H1 (cell line): ENCODE measurements around the gene TANC1. TPM values are rescaled to one million over a fixed set of nuclear protein-coding genes. Genes with fewer than 3 reads are reported as not detected.

Source experiments
- CTCF ChIA-PET: fragments of 300-600 bp; sonication (Branson Sonifier 250); formaldehyde crosslinking; loops from one replicate; lab custom pipeline; 2021; ENCODE audit not compliant: partially characterized antibody; lab: Charles Lee
- POLR2A ChIA-PET: fragments of 300-600 bp; sonication (Branson Sonifier 250); formaldehyde crosslinking; loops from one replicate; lab custom pipeline; 2021; ENCODE audit warnings: inconsistent platforms; ENCODE audit not compliant: partially characterized antibody; lab: Charles Lee
- DNase-seq, 2 experiments: peaks; one replicate each; pipeline versions ENCODE4 v3.0.0 to v3.0.0-alpha.2; 2010 to 2022; ENCODE audit warnings: low spot score in 2 of 2, low read depth in 1 of 2, mixed read lengths in 1 of 2
- FAIRE-seq: peaks from 2 replicates; lab custom pipeline; 2011; peaks lifted over from hg19 to GRCh38; lab: Jason Lieb, UNC
- H2AFZ ChIP-seq: 2 replicates; pipeline ENCODE4 v1.8.1; 2012; ENCODE audit warnings: low read length, inconsistent platforms
- H2AK5ac ChIP-seq: 2 replicates; pipeline ENCODE4 v1.6.1; 2013; ENCODE audit warnings: low read depth, low read length
- H2BK120ac ChIP-seq: replicated peaks from 2 replicates; pipeline ENCODE3; 2013; ENCODE audit warnings: low read depth, low read length, inconsistent platforms
- H2BK12ac ChIP-seq: 2 replicates; pipeline ENCODE4 v1.6.1; 2013; ENCODE audit warnings: low read depth, low read length
- H2BK15ac ChIP-seq: 2 replicates; pipeline ENCODE4 v1.6.1; 2013; ENCODE audit warnings: low read length
- H2BK20ac ChIP-seq: 2 replicates; pipeline ENCODE4 v1.6.1; 2013; ENCODE audit warnings: low read length
- H2BK5ac ChIP-seq: 2 replicates; pipeline ENCODE4 v1.6.1; 2013; ENCODE audit warnings: low read depth, low read length
- H3K14ac ChIP-seq: 2 replicates; pipeline ENCODE4 v1.6.1; 2013; ENCODE audit warnings: inconsistent platforms; ENCODE audit not compliant: insufficient read length
- H3K18ac ChIP-seq: 2 replicates; pipeline ENCODE4 v1.6.1; 2013; ENCODE audit warnings: low read length; ENCODE audit errors: extremely low read depth
- H3K23ac ChIP-seq: 2 replicates; pipeline ENCODE4 v1.6.1; 2013; ENCODE audit warnings: inconsistent platforms; ENCODE audit not compliant: insufficient read length
- H3K23me2 ChIP-seq: 2 replicates; pipeline ENCODE4 v1.6.1; 2013; ENCODE audit warnings: low read depth, low read length
- H3K27ac ChIP-seq: 2 replicates; pipeline ENCODE4 v1.6.1; 2011; ENCODE audit warnings: low read depth, low read length, inconsistent platforms
- H3K27me3 ChIP-seq, 4 experiments: replicated peaks in 1 of 4; 1 replicate in 1 of 4; 2 replicates in 3 of 4; pipeline versions ENCODE4 v1.6.1 to v1.8.1; 2011 to 2013; ENCODE audit warnings: low read length in 3 of 4, mild to moderate bottlenecking in 3 of 4, inconsistent platforms in 2 of 4, mixed read lengths in 2 of 4, moderate library complexity in 1 of 4; ENCODE audit not compliant: control insufficient read depth in 3 of 4, insufficient read depth in 3 of 4; ENCODE audit errors: extremely low read depth in 1 of 4
- H3K36me3 ChIP-seq, 4 experiments: 2 replicates each; pipeline versions ENCODE4 v1.6.1 to v1.8.1; 2011 to 2013; ENCODE audit warnings: mild to moderate bottlenecking in 4 of 4, low read length in 3 of 4, moderate library complexity in 2 of 4, control low read depth in 1 of 4, inconsistent platforms in 1 of 4; ENCODE audit not compliant: insufficient read depth in 4 of 4, control insufficient read depth in 2 of 4
- H3K4ac ChIP-seq: replicated peaks from 2 replicates; pipeline ENCODE3; 2013; ENCODE audit warnings: low read length, low read depth, mixed read lengths, inconsistent platforms; ENCODE audit not compliant: insufficient read length
- H3K4me1 ChIP-seq, 4 experiments: replicated peaks in 1 of 4; 1 replicate in 1 of 4; 2 replicates in 3 of 4; pipeline versions ENCODE4 v1.6.1 to v1.8.1; 2011 to 2013; ENCODE audit warnings: low read length in 3 of 4, inconsistent platforms in 2 of 4, mixed read lengths in 1 of 4; ENCODE audit not compliant: insufficient read depth in 4 of 4, control insufficient read depth in 3 of 4
- H3K4me2 ChIP-seq, 2 experiments: 2 replicates each; pipeline versions ENCODE4 v1.6.1 to v1.8.1; 2011 to 2013; ENCODE audit warnings: low read depth in 2 of 2, low read length in 2 of 2, control low read depth in 1 of 2, inconsistent platforms in 1 of 2, mild to moderate bottlenecking in 1 of 2; ENCODE audit not compliant: insufficient read depth in 1 of 2
- H3K4me3 ChIP-seq, 4 experiments: fragments of 200-600, 300-600 bp in 1 of 4; sonication (generic), shearing (Covaris generic), sonication (Bioruptor Twin) in 1 of 4; 2 replicates each; pipeline versions ENCODE4 v1.5.1 to v1.8.1; 2011 to 2016; ENCODE audit warnings: low read length in 4 of 4, low read depth in 3 of 4, control low read depth in 2 of 4, inconsistent platforms in 2 of 4, mild to moderate bottlenecking in 2 of 4, mixed read lengths in 1 of 4, moderate library complexity in 1 of 4; ENCODE audit not compliant: insufficient read depth in 2 of 4; ENCODE audit errors: extremely low read depth in 1 of 4
- H3K56ac ChIP-seq: replicated peaks from 2 replicates; pipeline ENCODE3; 2013; ENCODE audit warnings: low read depth, mild to moderate bottlenecking, mixed read lengths, low read length, inconsistent platforms; ENCODE audit not compliant: insufficient read length
- H3K79me1 ChIP-seq: 2 replicates; pipeline ENCODE4 v1.6.1; 2013; ENCODE audit warnings: low read depth, low read length, control low read depth
- H3K79me2 ChIP-seq, 2 experiments: 2 replicates each; pipeline versions ENCODE4 v1.6.1 to v1.8.1; 2012 to 2013; ENCODE audit warnings: low read length in 2 of 2, mild to moderate bottlenecking in 2 of 2, inconsistent platforms in 1 of 2; ENCODE audit not compliant: insufficient read depth in 2 of 2, control insufficient read depth in 1 of 2
- H3K9ac ChIP-seq, 4 experiments: replicated peaks in 1 of 4; 1 replicate in 1 of 4; 2 replicates in 3 of 4; pipeline versions ENCODE4 v1.6.1 to v1.8.1; 2011 to 2013; ENCODE audit warnings: low read depth in 3 of 4, low read length in 3 of 4, control low read depth in 2 of 4, mild to moderate bottlenecking in 2 of 4, moderate library complexity in 2 of 4, inconsistent platforms in 1 of 4; ENCODE audit errors: extremely low read depth in 1 of 4
- H3K9me3 ChIP-seq, 2 experiments: 2 replicates each; pipeline versions ENCODE4 v1.6.1 to v1.8.1; 2012 to 2013; ENCODE audit warnings: mild to moderate bottlenecking in 2 of 2, moderate library complexity in 2 of 2, control low read depth in 1 of 2, inconsistent platforms in 1 of 2, low read depth in 1 of 2, low read length in 1 of 2, mixed read lengths in 1 of 2; ENCODE audit not compliant: insufficient read depth in 2 of 2
- H4K20me1 ChIP-seq, 2 experiments: replicated peaks in 1 of 2; 2 replicates each; pipeline versions ENCODE3 to v1.8.1; 2011 to 2013; ENCODE audit warnings: inconsistent platforms in 2 of 2, low read length in 2 of 2, mild to moderate bottlenecking in 1 of 2; ENCODE audit not compliant: insufficient read depth in 2 of 2, control insufficient read depth in 1 of 2
- H4K5ac ChIP-seq: 2 replicates; pipeline ENCODE4 v1.6.1; 2013; ENCODE audit warnings: low read length, low read depth, mixed read lengths, inconsistent platforms; ENCODE audit not compliant: insufficient read length
- H4K8ac ChIP-seq: 2 replicates; pipeline ENCODE4 v1.8.0; 2013; ENCODE audit warnings: mild to moderate bottlenecking, moderate library complexity, low read length, inconsistent platforms; ENCODE audit not compliant: insufficient read depth; ENCODE audit errors: extremely low read depth
- H4K91ac ChIP-seq: replicated peaks from 2 replicates; pipeline ENCODE3; 2013; ENCODE audit warnings: low read length, mixed read lengths, inconsistent platforms; ENCODE audit not compliant: insufficient read length
- ASH2L ChIP-seq: fragments of 200-600, 300-600 bp; sonication (generic); IDR thresholded peaks from one replicate; pipeline ENCODE4 v1.7.1; 2017; ENCODE audit warnings: low read length
- BCL11A ChIP-seq, 2 experiments: IDR thresholded peaks; one replicate each; pipeline ENCODE4 v1.6.1; 2011; ENCODE audit warnings: low read depth in 2 of 2, low read length in 2 of 2, mild to moderate bottlenecking in 2 of 2
- CEBPB ChIP-seq: IDR thresholded peaks from 2 replicates; pipeline ENCODE4 v1.6.1; 2012; ENCODE audit warnings: low read depth, low read length
- CREB1 ChIP-seq: IDR thresholded peaks from 2 replicates; pipeline ENCODE4 v1.6.1; 2012; ENCODE audit warnings: inconsistent platforms
- EGR1 ChIP-seq: IDR thresholded peaks from 2 replicates; pipeline ENCODE4 v1.6.1; 2011; ENCODE audit warnings: low read depth, low read length, borderline replicate concordance
- HDAC6 ChIP-seq: IDR thresholded peaks from one replicate; pipeline ENCODE4 v1.7.1; 2012; ENCODE audit warnings: low read depth, mild to moderate bottlenecking, inconsistent platforms, low read length, moderate library complexity
- JUND ChIP-seq: IDR thresholded peaks from 2 replicates; pipeline ENCODE4 v1.6.1; 2011; ENCODE audit warnings: mild to moderate bottlenecking, improper control_type of control experiment, low read length
- NRF1 ChIP-seq: IDR thresholded peaks from 2 replicates; pipeline ENCODE4 v1.6.1; 2011; ENCODE audit warnings: mild to moderate bottlenecking, low read depth, low read length, improper control_type of control experiment
- PHF8 ChIP-seq: fragments of 200-600 bp; sonication (generic); conservative IDR thresholded peaks from 2 replicates; pipeline ENCODE4 v1.7.1; 2012; ENCODE audit warnings: low read depth, mild to moderate bottlenecking, inconsistent platforms, low read length, moderate library complexity
- RFX5 ChIP-seq: IDR thresholded peaks from 2 replicates; pipeline ENCODE4 v1.6.1; 2011; ENCODE audit warnings: low read depth, low read length, improper control_type of control experiment, borderline replicate concordance
- RXRA ChIP-seq: IDR thresholded peaks from 2 replicates; pipeline ENCODE4 v1.6.1; 2011; ENCODE audit warnings: low read depth, mild to moderate bottlenecking, low read length, moderate library complexity; ENCODE audit not compliant: insufficient read depth
- TEAD4 ChIP-seq: IDR thresholded peaks from 2 replicates; pipeline ENCODE4 v1.6.1; 2012; ENCODE audit warnings: low read depth, low read length, inconsistent platforms, mixed read lengths
- WGBS, 2 experiments: shearing (Covaris generic) in 1 of 2; methylation state at CpG; one replicate each; pipeline versions ENCODE4 v1.1.6 to v1.1.7; 2013 to 2015; ENCODE audit warnings: low lambda C conversion rate in 2 of 2, mixed read lengths in 2 of 2, inconsistent platforms in 1 of 2, low coverage in 1 of 2, missing lambda C conversion rate in 1 of 2; ENCODE audit not compliant: insufficient replicate concordance in 2 of 2, insufficient coverage in 1 of 2, insufficient read length in 1 of 2; ENCODE audit errors: extremely low coverage in 1 of 2, missing lambda C conversion rate in 1 of 2; 5-methylcytosine and 5-hydroxymethylcytosine counted together
- polyA plus RNA-seq, 7 experiments: library from polyadenylated mRNA; depleted of rRNA in 3 of 7; stranded (reverse) in 5 of 7; unstranded in 2 of 7; fragments of >200 nt in 5 of 7; fragments of 200-250 nt in 2 of 7; gene quantifications; 1 replicate in 5 of 7; 2 replicates in 1 of 7; 4 replicates in 1 of 7; pipeline versions ENCODE4 v1.2.1 to v1.2.3, GENCODE V29; 2011 to 2013; ENCODE audit warnings: missing spikeins in 2 of 7, mixed read lengths in 2 of 7
- total RNA-seq: library from RNA; stranded (reverse); fragmentation: NEBNext Ultra II Directional; extraction: Animal tissue kit (Norgen Biotek cat#: 25700); gene quantifications from 2 replicates; pipeline ENCODE4 v1.2.1, GENCODE V29; 2021
- TF ChIP-seq, protein P1 (sequence below): IDR thresholded peaks from 2 replicates; pipeline ENCODE4 v1.6.1; 2011; ENCODE audit warnings: low read depth, mild to moderate bottlenecking, low read length; ENCODE audit not compliant: insufficient read depth

The TANC1 gene
- total and polyA plus RNA-seq, 2 of the 8 experiments (the other 6 are each of a cell fraction or from before 2014, with no cell fraction given), result 4.1 to 7.6 TPM

DNA sequence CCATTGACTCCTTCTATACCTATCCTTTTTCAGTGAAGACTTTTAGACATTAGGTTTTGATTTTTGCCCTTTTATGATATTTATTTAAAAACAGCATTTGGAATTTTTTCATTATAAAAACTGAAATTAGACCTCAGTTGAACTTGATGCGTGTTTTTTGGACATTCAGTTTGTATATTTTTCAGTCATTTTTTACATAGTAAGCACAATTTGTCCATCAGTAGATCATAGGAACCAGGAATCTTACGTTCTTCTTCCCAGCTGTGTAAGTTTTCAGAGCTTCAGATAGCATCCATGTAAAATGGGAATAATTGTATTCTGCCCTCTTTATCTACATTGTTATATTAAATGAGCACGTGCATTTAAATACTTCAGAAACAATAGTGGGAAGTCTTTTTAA is 208.9 kb downstream of the TANC1 start:
- H4K91ac ChIP-seq, result no peak overlapping the region
- ChIA-PET POLR2A (no interaction called here), CTCF (interaction anchor here (0.9 to 4.5 kb wide), 5 partner anchors 9 to 58 kb away, joined by 3 to 18 read pairs (median 3); no protein-coding TSS in a partner anchor)
- no peaks in the 10 kb centered on the region for H4K20me1 ChIP-seq
- no peaks in the 10 kb centered on the region for H3K79me2 ChIP-seq
- H3K23ac ChIP-seq, result no peak overlapping the region
- no peak overlapping the region for H3K56ac ChIP-seq
- no peaks in the 10 kb centered on the region for H3K36me3 ChIP-seq
- H3K27me3 ChIP-seq, result no peaks in the 10 kb centered on the region
- H2BK15ac ChIP-seq, result no peak overlapping the region
- H3K23me2 ChIP-seq, result no peaks in the 10 kb centered on the region
- no peak overlapping the region for H3K4ac ChIP-seq
- no peak overlapping the region for H2AFZ ChIP-seq
- 91% methylated on average over 3 of the region's 3 CpGs; no CpG with 5 or more reads in 1 of the 2 experiments for WGBS, 2 experiments
- no peak for DNase-seq
- H3K14ac ChIP-seq, result no peak overlapping the region
- no peak overlapping the region for H3K27ac ChIP-seq
- no peak overlapping the region for H3K4me2 ChIP-seq
- no peaks in the 10 kb centered on the region for H3K9me3 ChIP-seq
- no peaks in the 10 kb centered on the region for H3K79me1 ChIP-seq
- no peak overlapping the region for H3K4me3 ChIP-seq
- no peak overlapping the region for H2AK5ac ChIP-seq
- H3K4me1 ChIP-seq, result no peaks in the 10 kb centered on the region
- no peak overlapping the region for H4K8ac ChIP-seq
- no peak overlapping the region for H3K9ac ChIP-seq
- H2BK12ac ChIP-seq, result no peak overlapping the region
- FAIRE-seq, result no peak
- no peak overlapping the region for H2BK20ac ChIP-seq
- no peak overlapping the region for H3K18ac ChIP-seq
- H2BK120ac ChIP-seq, result no peak overlapping the region
- no peak overlapping the region for H2BK5ac ChIP-seq
- H4K5ac ChIP-seq, result no peak overlapping the region
- TF ChIP-seq TEAD4, result no peak
- TF ChIP-seq ASH2L, result no peak
- TF ChIP-seq RXRA, result no peak
- no peak for TF ChIP-seq HDAC6
- TF ChIP-seq EGR1, result no peak
- no peak for TF ChIP-seq RFX5
- TF ChIP-seq CREB1, result no peak
- no peak for TF ChIP-seq PHF8
- TF ChIP-seq NRF1, result no peak
- no peak for TF ChIP-seq BCL11A (IDR thresholded peaks at IDR 0.05; ENCODE audit: low read depth in 2 of 2, low read length in 2 of 2)
- no peak for TF ChIP-seq CEBPB
- TF ChIP-seq, protein P1, sequence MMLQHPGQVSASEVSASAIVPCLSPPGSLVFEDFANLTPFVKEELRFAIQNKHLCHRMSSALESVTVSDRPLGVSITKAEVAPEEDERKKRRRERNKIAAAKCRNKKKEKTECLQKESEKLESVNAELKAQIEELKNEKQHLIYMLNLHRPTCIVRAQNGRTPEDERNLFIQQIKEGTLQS, result no peak
- no peak for TF ChIP-seq JUND
